AG04449 (cell line): Measurements from ENCODE around the gene DSCAM.
"Not testable (repeated sequence)": the region's sequence is repeated elsewhere in the genome, so short reads cannot be mapped to it uniquely, and the experiment has no call there.

ENCODE experiments used
- CTCF ChIA-PET: fragments of 350-600 bp; formaldehyde crosslinking; extraction: SDS; loops from one replicate; lab custom pipeline; 2021; ENCODE audit warnings: antibody characterized with exemption; lab: Yijun Ruan, JAX
- POLR2A ChIA-PET: fragments of 400-600, 350-600 bp; formaldehyde crosslinking; extraction: SDS; loops from one replicate; lab custom pipeline; 2020; ENCODE audit warnings: antibody characterized with exemption, inconsistent platforms; lab: Yijun Ruan, JAX
- DNase-seq: peaks from one replicate; pipeline ENCODE4 v3.0.0-alpha.2; 2010; ENCODE audit warnings: low read depth, low spot score
- H3K4me3 ChIP-seq: 2 replicates; pipeline ENCODE4 v1.5.1; 2011; ENCODE audit warnings: low read depth, mild to moderate bottlenecking, control low read depth, low read length
- CTCF ChIP-seq: IDR thresholded peaks from one replicate; pipeline ENCODE4 v1.5.1; 2011; ENCODE audit warnings: mild to moderate bottlenecking, moderate library complexity, low read length, control low read depth, inconsistent platforms; ENCODE audit not compliant: insufficient read depth; ENCODE audit errors: missing control alignments

The DSCAM gene

GRCh38 chr21:40047211-40047610 lies 799.7 kb downstream of the DSCAM start:
- no peak for TF ChIP-seq CTCF
- ChIA-PET POLR2A (no interaction called here), CTCF (no interaction called here)
- no peak for DNase-seq
- no peak overlapping the region for H3K4me3 ChIP-seq

- ChIA-PET CTCF (interaction anchor here (1.0 kb wide), 1 partner anchor 77 kb away, joined by 5 read pairs; no protein-coding TSS in a partner anchor), POLR2A (no interaction called here)
- DNase-seq, result no peak
- H3K4me3 ChIP-seq, result no peak overlapping the region
- TF ChIP-seq CTCF, result no peak
These were observed 803.1 kb downstream of the DSCAM start for GRCh38 chr21:40043866-40044265.

GRCh38 chr21:40043423-40043822 lies 803.5 kb downstream of the DSCAM start:
- ChIA-PET POLR2A (no interaction called here), CTCF (interaction anchor here (1.0 kb wide), 1 partner anchor 77 kb away, joined by 5 read pairs; no protein-coding TSS in a partner anchor)
- DNase-seq, result no peak

GRCh38 chr21:40041446-40041845 lies 805.5 kb downstream of the DSCAM start:
- TF ChIP-seq CTCF, result no peak
- ChIA-PET POLR2A (no interaction called here), CTCF (interaction anchor here (1.1 kb wide), 1 partner anchor 79 kb away, joined by 3 read pairs; no protein-coding TSS in a partner anchor)
- no peak overlapping the region for H3K4me3 ChIP-seq
- DNase-seq, result no peak

More at GRCh38 chr21:40043423-40043822, 803.5 kb downstream of the DSCAM start:
- no peak for TF ChIP-seq CTCF
- no peak overlapping the region for H3K4me3 ChIP-seq

- POLR2A ChIA-PET, CTCF ChIA-PET, DNase-seq, H3K4me3 ChIP-seq: not testable (repeated sequence)
These were observed 813.7 kb downstream of the DSCAM start for GRCh38 chr21:40033156-40033782.

GRCh38 chr21:40029888-40030287 lies 817.1 kb downstream of the DSCAM start:
- no peak overlapping the region for H3K4me3 ChIP-seq
- DNase-seq, result no peak
- POLR2A ChIA-PET, result no interaction called here
- CTCF ChIA-PET, result no interaction called here
- TF ChIP-seq CTCF, result no peak

- POLR2A ChIA-PET, DNase-seq, H3K4me3 ChIP-seq, CTCF ChIA-PET: not testable (repeated sequence)
These were observed 818.6 kb downstream of the DSCAM start for GRCh38 chr21:40028393-40028792.
